Karpas-422 (cell line): ENCODE data around the gene BCL2. TPM values are rescaled to one million over a fixed set of nuclear protein-coding genes. Genes with fewer than 3 reads are reported as not detected.

Experiments
- DNase-seq: peaks from one replicate; pipeline ENCODE4 v3.0.0-alpha.2; 2015
- H2AFZ ChIP-seq: fragments of 200-600 bp; sonication (generic); 2 replicates; pipeline ENCODE4 v1.6.1; 2014; ENCODE audit warnings: antibody characterized with exemption, low read length, mixed read lengths
- H3K27ac ChIP-seq: fragments of 200-600 bp; sonication (generic); 2 replicates; pipeline ENCODE4 v1.5.1; 2014; ENCODE audit warnings: mild to moderate bottlenecking, low read length, moderate library complexity
- H3K27me3 ChIP-seq: fragments of 200-600 bp; sonication (generic); 2 replicates; pipeline ENCODE4 v1.6.1; 2014; ENCODE audit warnings: low read length, mixed read lengths
- H3K36me3 ChIP-seq: fragments of 200-600 bp; sonication (generic); 2 replicates; pipeline ENCODE4 v1.6.1; 2014; ENCODE audit warnings: low read length, mixed read lengths; ENCODE audit not compliant: insufficient read depth
- H3K4me1 ChIP-seq: fragments of 200-600 bp; sonication (generic); 2 replicates; pipeline ENCODE4 v1.6.1; 2014; ENCODE audit warnings: mild to moderate bottlenecking, low read length, mixed read lengths
- H3K4me2 ChIP-seq: fragments of 200-600 bp; sonication (generic); 2 replicates; pipeline ENCODE4 v1.6.1; 2014; ENCODE audit warnings: low read length, low read depth, mild to moderate bottlenecking; ENCODE audit not compliant: poor library complexity, severe bottlenecking
- H3K4me3 ChIP-seq: fragments of 200-600 bp; sonication (generic); 2 replicates; pipeline ENCODE4 v1.5.1; 2014; ENCODE audit warnings: mild to moderate bottlenecking, antibody characterized with exemption, low read length, mixed read lengths
- H3K79me2 ChIP-seq: fragments of 200-600 bp; sonication (generic); 2 replicates; pipeline ENCODE4 v1.6.1; 2014; ENCODE audit warnings: mild to moderate bottlenecking, low read length, mixed read lengths
- H3K9ac ChIP-seq: fragments of 200-600 bp; sonication (generic); 2 replicates; pipeline ENCODE4 v1.6.0; 2014; ENCODE audit warnings: low read length
- H3K9me2 ChIP-seq: fragments of 200-600 bp; sonication (generic), shearing (Covaris generic); replicated peaks from 2 replicates; pipeline ENCODE4 v1.6.0; 2014; ENCODE audit warnings: mild to moderate bottlenecking, low read length, moderate library complexity; ENCODE audit not compliant: insufficient read depth
- H3K9me3 ChIP-seq: fragments of 300-700, 200-600 bp; sonication (generic); 2 replicates; pipeline ENCODE4 v1.6.1; 2014; ENCODE audit warnings: low read length, mixed read lengths
- H4K20me1 ChIP-seq: fragments of 200-600 bp; sonication (generic); 2 replicates; pipeline ENCODE4 v1.6.1; 2014; ENCODE audit warnings: mild to moderate bottlenecking, antibody characterized with exemption, low read length, low read depth; ENCODE audit not compliant: insufficient read depth
- total RNA-seq: library from RNA; depleted of rRNA; stranded (reverse); fragments of >200 nt; shearing (Covaris generic); gene quantifications from 2 replicates; pipeline ENCODE4 v1.2.3, GENCODE V29; 2014; ENCODE audit warnings: low replicate concordance

Gene BCL2
- total RNA-seq, 1 experiment from 2014 or later, result 271 TPM

- Histone ChIP-seq H3K9me2 (no peaks in the 10 kb centered on the region), H2AFZ (no peak overlapping the region), H3K9me3 (no peaks in the 10 kb centered on the region), H3K9ac (no peak overlapping the region), H3K4me2 (no peak overlapping the region), H3K79me2 (peaks cover 100% of the 10 kb centered on the region), H3K27me3 (no peaks in the 10 kb centered on the region), H3K36me3 (peaks cover 72% of the 10 kb centered on the region), H3K4me3 (no peak overlapping the region), H4K20me1 (peaks cover 47% of the 10 kb centered on the region), H3K4me1 (peaks cover 83% of the 10 kb centered on the region), H3K27ac (no peak overlapping the region)
- no peak for DNase-seq
Measured at GRCh38 chr18:63302220-63302619, 17.3 kb downstream of the BCL2 start.

DNA sequence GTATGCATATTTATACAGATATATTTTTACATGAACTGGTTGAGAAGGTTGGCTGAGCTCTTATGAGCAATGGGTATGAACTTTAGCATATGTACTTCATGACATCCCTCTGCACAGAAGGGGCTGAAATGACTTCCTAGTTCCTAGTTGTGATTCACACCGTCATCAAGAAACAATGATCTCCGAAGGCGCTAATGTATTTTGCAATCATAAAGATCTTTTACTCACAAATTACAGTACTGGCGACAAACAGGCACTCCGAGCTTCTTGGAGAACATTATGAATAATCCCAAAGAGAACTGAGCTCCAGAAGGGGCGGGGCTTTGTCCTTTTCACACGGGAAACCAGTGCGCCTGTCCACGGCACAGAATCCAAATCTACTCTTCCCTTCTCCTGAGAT, 18.1 kb downstream of the BCL2 start:
- Histone ChIP-seq H3K27ac (no peak overlapping the region), H3K27me3 (no peaks in the 10 kb centered on the region), H3K79me2 (peaks cover 99% of the 10 kb centered on the region), H3K9me2 (no peaks in the 10 kb centered on the region), H3K36me3 (peaks cover 69% of the 10 kb centered on the region), H3K4me3 (no peak overlapping the region), H3K9me3 (no peaks in the 10 kb centered on the region), H3K4me2 (no peak overlapping the region), H2AFZ (no peak overlapping the region), H3K9ac (no peak overlapping the region), H4K20me1 (peaks cover 45% of the 10 kb centered on the region), H3K4me1 (peaks cover 78% of the 10 kb centered on the region)
- no peak for DNase-seq

- DNase-seq, result peak; percentile 42
- Histone ChIP-seq H3K27me3 (no peaks in the 10 kb centered on the region), H3K9me3 (no peaks in the 10 kb centered on the region), H3K27ac (peak overlapping the region; percentile 45; the same call in 1 of the 2 replicates), H3K79me2 (peaks cover 99% of the 10 kb centered on the region), H3K4me1 (peaks cover 81% of the 10 kb centered on the region), H3K4me3 (no peak overlapping the region), H3K36me3 (peaks cover 68% of the 10 kb centered on the region), H2AFZ (no peak overlapping the region), H3K4me2 (no peak overlapping the region), H3K9ac (no peak overlapping the region), H4K20me1 (peaks cover 51% of the 10 kb centered on the region), H3K9me2 (no peaks in the 10 kb centered on the region)
Measured at GRCh38 chr18:63299837-63300745, 19.5 kb downstream of the BCL2 start.

- Histone ChIP-seq H3K9me2 (no peaks in the 10 kb centered on the region), H3K9ac (no peak overlapping the region), H3K79me2 (peaks cover 95% of the 10 kb centered on the region), H3K4me3 (no peak overlapping the region), H3K9me3 (no peaks in the 10 kb centered on the region), H2AFZ (no peak overlapping the region), H3K27me3 (no peaks in the 10 kb centered on the region), H3K4me2 (no peak overlapping the region), H4K20me1 (peaks cover 56% of the 10 kb centered on the region), H3K36me3 (peaks cover 66% of the 10 kb centered on the region), H3K27ac (no peak overlapping the region), H3K4me1 (peaks cover 81% of the 10 kb centered on the region)
- DNase-seq, result peak; percentile 47
Measured at GRCh38 chr18:63298400-63299365, 20.9 kb downstream of the BCL2 start.

GRCh38 chr18:63297687-63298399, 21.7 kb downstream of the BCL2 start:
- Histone ChIP-seq H3K79me2 (peaks cover 95% of the 10 kb centered on the region), H3K36me3 (peaks cover 62% of the 10 kb centered on the region), H3K4me3 (no peak overlapping the region), H3K9ac (no peak overlapping the region), H3K27ac (no peak overlapping the region), H3K27me3 (no peaks in the 10 kb centered on the region), H2AFZ (no peak overlapping the region), H3K9me2 (no peaks in the 10 kb centered on the region), H4K20me1 (peaks cover 57% of the 10 kb centered on the region), H3K9me3 (no peaks in the 10 kb centered on the region), H3K4me1 (peaks cover 82% of the 10 kb centered on the region), H3K4me2 (no peak overlapping the region)
- DNase-seq, result no peak

- no peaks in the 10 kb centered on the region for H3K9me2 ChIP-seq
- H3K4me3 ChIP-seq, result no peak overlapping the region
- H3K4me2 ChIP-seq, result peak overlapping the region; percentile 54
- H3K9ac ChIP-seq, result no peak overlapping the region
- H2AFZ ChIP-seq, result no peak overlapping the region
- H3K27ac ChIP-seq, result peak overlapping the region; percentile 69
- no peak for DNase-seq
- peaks cover 41% of the 10 kb centered on the region for H4K20me1 ChIP-seq
- peaks cover 95% of the 10 kb centered on the region for H3K79me2 ChIP-seq
- H3K27me3 ChIP-seq, result no peaks in the 10 kb centered on the region
- H3K36me3 ChIP-seq, result peaks cover 36% of the 10 kb centered on the region; the same call in 1 of the 2 replicates
- H3K9me3 ChIP-seq, result no peaks in the 10 kb centered on the region
- H3K4me1 ChIP-seq, result peaks cover 92% of the 10 kb centered on the region
Measured at GRCh38 chr18:63293935-63294334, 25.6 kb downstream of the BCL2 start.

GRCh38 chr18:63292831-63293683, 26.5 kb downstream of the BCL2 start:
- no peak overlapping the region for H2AFZ ChIP-seq
- H3K36me3 ChIP-seq, result peaks cover 30% of the 10 kb centered on the region; the same call in 1 of the 2 replicates
- peak; percentile 64 for DNase-seq
- no peaks in the 10 kb centered on the region for H3K27me3 ChIP-seq
- H3K9me3 ChIP-seq, result no peaks in the 10 kb centered on the region
- peaks cover 93% of the 10 kb centered on the region for H3K4me1 ChIP-seq
- H3K9me2 ChIP-seq, result no peaks in the 10 kb centered on the region
- peak overlapping the region; percentile 69 for H3K27ac ChIP-seq
- peaks cover 36% of the 10 kb centered on the region for H4K20me1 ChIP-seq
- no peak overlapping the region; the same call in 1 of the 2 replicates for H3K4me3 ChIP-seq
- H3K4me2 ChIP-seq, result peak overlapping the region; percentile 54
- no peak overlapping the region; the same call in 1 of the 2 replicates for H3K9ac ChIP-seq
- peaks cover 95% of the 10 kb centered on the region for H3K79me2 ChIP-seq
